Measurements from ENCODE around the gene SYT1.

SYT1 gene

DNA sequence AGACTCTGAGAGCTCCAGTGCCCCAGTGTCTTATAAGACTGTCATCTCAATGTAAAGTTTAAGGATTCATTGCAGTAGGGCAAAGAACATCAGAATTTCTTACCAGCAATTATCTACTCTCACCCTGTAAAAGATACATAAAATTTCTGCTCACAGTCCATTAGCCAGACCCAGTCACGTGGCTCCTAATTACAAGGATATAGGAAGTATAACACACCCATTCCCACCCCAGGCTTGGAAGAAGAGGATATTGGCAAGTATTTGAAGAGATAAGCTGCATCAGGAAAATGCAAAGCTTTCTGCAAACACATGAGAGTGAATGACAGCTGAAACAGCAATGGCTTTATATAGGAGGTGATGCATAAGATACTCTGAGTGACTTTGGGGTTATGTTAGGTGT lies 14.3 kb downstream of the SYT1 start:
- Mint-ChIP-seq H3K27ac (no peak overlapping the region), H3K36me3 (ENCODE audit: low read depth) (no peaks in the 10 kb centered on the region), H3K4me1 (ENCODE audit: low read depth) (no peaks in the 10 kb centered on the region), H3K4me3 (no peak overlapping the region), H3K9me3 (peaks cover 2% of the 10 kb centered on the region), H3K27me3 (no peaks in the 10 kb centered on the region)
- DNase-seq, result no peak

DNA sequence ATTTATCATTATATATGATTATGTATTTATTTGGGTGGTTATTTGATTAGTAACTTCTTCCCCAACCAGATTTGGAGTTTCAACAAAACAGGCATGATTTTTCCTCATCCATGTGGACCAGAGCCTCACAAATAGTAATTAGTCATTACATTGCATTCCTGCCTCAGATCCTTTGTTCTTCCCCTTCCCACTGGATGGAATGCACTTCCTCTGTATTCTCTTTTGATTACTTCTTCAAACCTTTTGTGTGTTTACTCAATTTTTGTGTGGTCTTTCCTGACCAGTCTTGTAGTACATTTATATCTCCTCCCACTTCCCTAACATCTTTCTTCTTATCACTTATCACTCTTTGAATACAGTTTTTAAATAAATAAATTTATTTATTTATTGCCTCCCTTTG lies 15.5 kb downstream of the SYT1 start:
- H3K9me3 Mint-ChIP-seq, result peaks cover 2% of the 10 kb centered on the region
- H3K36me3 Mint-ChIP-seq (ENCODE audit: low read depth), result no peaks in the 10 kb centered on the region
- H3K4me3 Mint-ChIP-seq, result no peak overlapping the region
- no peak overlapping the region for H3K27ac Mint-ChIP-seq
- no peaks in the 10 kb centered on the region for H3K27me3 Mint-ChIP-seq
- no peak for DNase-seq
- H3K4me1 Mint-ChIP-seq (ENCODE audit: low read depth), result no peaks in the 10 kb centered on the region

DNA sequence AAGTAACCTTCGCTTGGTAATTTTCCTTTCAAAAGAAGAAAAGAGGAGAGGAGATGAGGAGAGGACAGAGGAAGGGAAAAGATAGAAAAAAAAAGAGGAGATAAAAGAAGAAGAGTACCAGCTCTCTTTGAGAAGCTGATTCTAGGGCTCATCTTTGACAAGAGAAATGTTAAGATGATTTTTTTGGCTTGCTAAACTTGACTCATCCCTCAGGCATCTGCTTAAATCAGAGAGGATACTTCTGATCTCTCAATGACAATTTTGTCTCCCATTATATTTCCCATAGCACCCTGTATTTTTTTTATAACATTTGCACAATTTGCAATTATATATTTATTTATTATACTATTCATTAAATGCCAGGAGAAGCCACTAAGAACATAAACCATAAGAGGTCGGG lies 17.1 kb downstream of the SYT1 start:
- Mint-ChIP-seq H3K4me1 (ENCODE audit: low read depth) (no peaks in the 10 kb centered on the region), H3K27me3 (no peaks in the 10 kb centered on the region), H3K9me3 (peaks cover 2% of the 10 kb centered on the region), H3K36me3 (ENCODE audit: low read depth) (no peaks in the 10 kb centered on the region), H3K27ac (no peak overlapping the region), H3K4me3 (no peak overlapping the region)
- DNase-seq, result no peak

DNA sequence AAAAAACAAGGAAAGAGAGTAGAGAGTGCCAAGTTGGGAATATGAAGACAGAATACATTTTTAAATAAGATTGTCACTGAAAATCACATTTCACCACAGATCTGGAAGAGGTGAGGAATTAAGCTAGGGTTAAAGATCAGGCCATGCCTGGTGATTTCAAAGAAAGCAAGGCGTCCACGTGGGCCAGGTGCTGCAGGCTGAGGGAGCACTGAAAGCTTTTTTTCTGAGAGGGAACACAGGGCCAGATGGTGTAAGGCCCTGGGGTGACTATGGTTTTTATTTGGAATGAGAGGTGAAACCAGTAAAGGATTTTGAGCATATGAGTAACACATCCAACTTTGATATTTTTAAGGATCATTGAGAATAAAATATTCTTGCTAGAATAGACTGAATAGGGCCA lies 20.9 kb downstream of the SYT1 start:
- no peaks in the 10 kb centered on the region for H3K27me3 Mint-ChIP-seq
- H3K4me3 Mint-ChIP-seq, result no peak overlapping the region
- H3K27ac Mint-ChIP-seq, result no peak overlapping the region
- no peak for DNase-seq
- no peaks in the 10 kb centered on the region for H3K4me1 Mint-ChIP-seq (ENCODE audit: low read depth)
- no peaks in the 10 kb centered on the region for H3K9me3 Mint-ChIP-seq
- no peaks in the 10 kb centered on the region for H3K36me3 Mint-ChIP-seq (ENCODE audit: low read depth)

DNA sequence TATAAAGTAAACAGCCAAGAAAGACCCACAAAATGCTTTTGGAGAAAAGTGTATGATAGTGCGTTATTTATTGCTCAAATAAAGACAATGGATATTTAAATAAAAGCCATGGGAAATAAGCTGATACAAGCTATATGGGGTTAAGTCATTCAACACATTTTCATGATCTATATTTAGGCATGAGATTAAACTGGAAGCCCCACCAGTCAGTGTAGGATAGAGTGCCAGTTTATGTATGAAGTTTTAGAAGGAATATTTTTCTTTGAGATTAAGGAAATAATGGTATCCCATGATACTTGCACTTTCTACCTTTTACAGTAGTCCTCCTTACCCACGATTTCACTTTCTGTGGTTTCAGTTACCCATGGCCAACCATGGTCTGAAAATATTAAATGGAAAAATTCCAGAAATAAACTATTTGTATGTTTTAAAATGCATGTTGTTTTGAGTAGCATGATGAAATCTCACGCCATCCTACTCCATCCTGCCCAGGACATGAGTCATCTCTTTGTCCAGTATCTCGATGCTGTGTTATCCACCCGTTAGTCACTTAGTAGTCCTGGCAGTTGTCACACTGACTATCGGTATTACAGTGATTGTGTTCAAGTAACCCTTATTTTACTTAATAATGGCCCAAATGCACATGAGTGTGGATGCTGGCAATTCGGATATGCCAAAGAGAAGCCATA lies 22.3 kb downstream of the SYT1 start:
- H3K4me3 Mint-ChIP-seq, result no peak overlapping the region
- H3K27me3 Mint-ChIP-seq, result no peaks in the 10 kb centered on the region
- H3K9me3 Mint-ChIP-seq, result no peaks in the 10 kb centered on the region
- no peak overlapping the region for H3K27ac Mint-ChIP-seq
- H3K36me3 Mint-ChIP-seq (ENCODE audit: low read depth), result no peaks in the 10 kb centered on the region
- H3K4me1 Mint-ChIP-seq (ENCODE audit: low read depth), result no peaks in the 10 kb centered on the region
- no peak for DNase-seq

DNA sequence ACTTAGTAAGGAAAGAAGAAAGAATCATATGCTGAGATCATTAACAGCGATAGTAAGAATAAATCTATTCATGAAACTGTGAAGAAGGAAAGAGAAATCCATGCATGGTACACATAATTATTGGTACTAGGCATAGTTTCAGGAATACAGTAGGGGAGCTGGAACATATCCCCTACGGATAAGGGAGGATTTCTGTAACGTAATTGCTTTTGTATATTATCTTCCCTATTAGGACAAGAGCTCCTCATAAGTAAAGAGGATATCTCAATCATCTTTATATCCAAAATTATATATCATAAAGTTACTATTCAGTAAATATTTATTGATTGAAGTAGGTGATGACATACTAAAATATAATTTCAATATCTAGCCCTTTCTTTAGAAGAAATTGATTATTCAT lies 22.9 kb downstream of the SYT1 start:
- H3K27me3 Mint-ChIP-seq, result no peaks in the 10 kb centered on the region

DNA sequence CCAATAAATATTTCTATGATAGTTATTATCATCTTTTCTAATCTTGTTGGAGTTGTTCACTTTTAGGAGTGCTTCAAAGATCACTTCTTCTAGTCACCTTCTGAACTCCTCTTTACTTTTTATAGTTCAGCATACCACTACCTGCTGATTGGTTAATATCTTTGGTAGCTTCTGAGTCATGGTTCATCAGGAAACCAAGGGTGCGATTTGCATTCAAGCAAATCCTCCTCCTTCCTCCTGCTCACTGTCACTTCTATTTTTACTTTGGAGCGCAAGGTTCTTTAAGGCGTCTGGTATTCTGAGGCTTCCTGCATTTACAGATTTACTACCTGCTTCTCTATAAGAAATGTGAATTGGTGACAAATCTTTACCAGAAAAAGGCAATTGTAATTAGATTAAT lies 24.0 kb downstream of the SYT1 start:
- no peak for DNase-seq
- no peak overlapping the region for H3K27ac Mint-ChIP-seq
- H3K4me1 Mint-ChIP-seq (ENCODE audit: low read depth), result no peaks in the 10 kb centered on the region
- H3K27me3 Mint-ChIP-seq, result no peaks in the 10 kb centered on the region
- no peaks in the 10 kb centered on the region for H3K36me3 Mint-ChIP-seq (ENCODE audit: low read depth)
- H3K4me3 Mint-ChIP-seq, result no peak overlapping the region
- peaks cover 4% of the 10 kb centered on the region for H3K9me3 Mint-ChIP-seq

More for the DNA sequence above, 22.9 kb downstream of the SYT1 start:
- Mint-ChIP-seq H3K9me3 (no peaks in the 10 kb centered on the region), H3K36me3 (ENCODE audit: low read depth) (no peaks in the 10 kb centered on the region), H3K27ac (no peak overlapping the region), H3K4me1 (ENCODE audit: low read depth) (no peaks in the 10 kb centered on the region), H3K4me3 (no peak overlapping the region)
- DNase-seq, result no peak

DNA sequence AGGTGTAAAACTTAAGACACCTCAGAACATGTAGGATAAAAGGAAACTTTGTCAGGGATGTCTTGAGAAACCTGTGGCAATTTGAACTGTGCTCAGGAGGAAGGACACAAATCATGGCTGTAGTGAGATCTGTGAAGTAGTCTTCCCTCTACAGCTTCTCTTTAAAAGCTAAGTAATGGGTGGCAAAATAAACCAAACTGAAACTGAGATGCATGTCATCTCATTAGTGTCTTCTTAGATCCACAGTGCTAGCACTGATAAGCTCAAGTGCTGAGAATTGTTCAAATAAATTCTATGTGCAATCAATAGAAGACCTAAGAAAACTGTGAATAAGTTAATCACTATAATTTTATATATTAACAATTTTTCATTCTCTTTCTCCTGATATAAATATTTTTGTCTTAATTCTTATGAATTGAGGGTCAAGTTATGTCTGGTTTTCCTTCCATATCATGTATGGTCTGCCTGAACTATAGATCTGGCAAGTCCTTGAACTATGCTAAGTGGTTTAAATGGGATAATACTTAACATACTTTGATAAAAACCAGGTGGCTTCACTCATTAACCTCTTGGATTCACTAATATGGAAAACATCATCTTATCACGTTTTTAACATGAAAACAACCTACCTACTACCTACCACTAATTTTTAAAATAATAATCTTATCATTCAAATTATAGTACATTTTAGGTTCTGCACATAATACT lies 27.2 kb downstream of the SYT1 start:
- H3K27me3 Mint-ChIP-seq, result no peaks in the 10 kb centered on the region

DNA sequence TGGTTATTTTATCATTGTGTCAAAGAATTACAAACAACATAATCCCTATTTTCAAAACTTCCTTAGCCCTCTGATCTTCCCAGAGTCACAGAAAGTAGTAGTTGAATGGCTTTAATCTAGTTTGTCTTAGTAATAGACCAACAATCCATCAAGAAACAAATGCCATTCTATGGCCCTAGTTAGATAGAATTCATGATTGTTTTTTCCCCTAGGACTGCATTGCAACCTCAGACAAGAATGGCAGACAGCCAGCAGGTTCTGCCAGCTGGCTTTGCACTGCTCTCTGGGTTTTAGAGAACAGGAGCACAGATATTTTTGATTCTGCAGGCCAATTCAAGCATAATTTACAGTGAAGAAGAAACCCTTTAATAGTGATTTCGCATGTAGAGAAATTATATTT lies 33.8 kb downstream of the SYT1 start:
- Mint-ChIP-seq H3K36me3 (ENCODE audit: low read depth) (no peaks in the 10 kb centered on the region), H3K4me1 (ENCODE audit: low read depth) (no peaks in the 10 kb centered on the region), H3K27me3 (no peaks in the 10 kb centered on the region), H3K9me3 (peaks cover 5% of the 10 kb centered on the region), H3K27ac (no peak overlapping the region), H3K4me3 (no peak overlapping the region)
- no peak for DNase-seq

More for the DNA sequence above, 27.2 kb downstream of the SYT1 start:
- Mint-ChIP-seq H3K9me3 (peaks cover 4% of the 10 kb centered on the region), H3K36me3 (ENCODE audit: low read depth) (no peaks in the 10 kb centered on the region), H3K4me3 (no peak overlapping the region), H3K27ac (no peak overlapping the region), H3K4me1 (ENCODE audit: low read depth) (no peaks in the 10 kb centered on the region)
- no peak for DNase-seq

DNA sequence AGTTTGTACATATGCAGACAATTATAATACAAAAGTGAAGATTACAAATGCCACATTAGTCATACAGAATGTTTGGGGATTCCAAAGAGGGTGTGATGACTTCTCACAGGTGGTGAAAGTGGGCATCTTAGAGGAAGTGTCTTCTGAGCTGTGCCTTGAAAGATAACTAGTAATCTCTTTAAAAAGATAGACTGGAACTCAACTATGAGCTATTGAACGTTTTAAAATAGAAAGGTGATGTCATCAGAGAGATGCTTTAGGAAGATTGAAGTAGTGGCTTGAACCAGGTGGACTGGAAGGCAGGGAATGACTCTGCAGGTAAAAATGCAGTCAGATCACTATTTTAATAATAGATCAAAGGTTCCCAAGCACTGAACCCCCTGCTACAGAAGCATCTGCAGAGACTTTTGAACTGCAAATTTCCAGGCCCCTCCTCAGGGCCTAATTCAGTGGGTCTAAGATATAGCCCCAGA lies 50.3 kb downstream of the SYT1 start:
- Mint-ChIP-seq H3K4me3 (no peak overlapping the region), H3K36me3 (ENCODE audit: low read depth) (no peaks in the 10 kb centered on the region), H3K4me1 (ENCODE audit: low read depth) (no peaks in the 10 kb centered on the region), H3K9me3 (peaks cover 12% of the 10 kb centered on the region), H3K27ac (no peak overlapping the region), H3K27me3 (no peaks in the 10 kb centered on the region)
- DNase-seq, result no peak

DNA sequence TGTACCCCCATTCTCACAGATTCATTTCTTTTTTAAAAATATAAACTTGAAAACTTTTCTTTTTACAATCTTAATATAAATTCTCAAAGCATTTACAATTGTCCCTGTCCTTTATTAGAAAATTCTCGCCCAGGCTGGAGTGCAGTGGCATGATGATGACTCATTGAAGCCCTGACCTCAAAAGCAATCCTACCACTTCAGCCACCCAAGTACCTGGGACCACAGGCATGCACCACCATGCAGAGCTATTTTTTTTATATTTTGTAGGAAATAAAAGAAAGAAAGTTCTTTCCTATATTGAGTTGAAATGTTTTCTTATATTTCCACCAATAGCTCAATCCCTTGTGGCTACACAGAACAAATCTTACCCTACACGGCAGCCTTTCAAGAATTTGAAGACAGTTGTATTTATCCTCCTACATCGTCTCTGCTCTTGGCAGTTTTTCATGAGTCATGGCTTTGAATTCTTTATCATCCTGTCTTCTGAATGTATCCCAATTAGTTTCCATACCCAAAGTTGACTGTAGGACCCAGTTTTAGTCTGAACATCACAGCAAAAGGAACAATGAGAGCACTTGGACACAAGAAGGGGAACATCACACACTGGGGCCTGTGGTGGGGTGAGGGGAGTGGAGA lies 52.4 kb downstream of the SYT1 start:
- Mint-ChIP-seq H3K4me1 (ENCODE audit: low read depth) (no peaks in the 10 kb centered on the region), H3K9me3 (peaks cover 4% of the 10 kb centered on the region), H3K27me3 (no peaks in the 10 kb centered on the region), H3K4me3 (no peak overlapping the region), H3K27ac (no peak overlapping the region), H3K36me3 (ENCODE audit: low read depth) (no peaks in the 10 kb centered on the region)
- DNase-seq, result no peak

DNA sequence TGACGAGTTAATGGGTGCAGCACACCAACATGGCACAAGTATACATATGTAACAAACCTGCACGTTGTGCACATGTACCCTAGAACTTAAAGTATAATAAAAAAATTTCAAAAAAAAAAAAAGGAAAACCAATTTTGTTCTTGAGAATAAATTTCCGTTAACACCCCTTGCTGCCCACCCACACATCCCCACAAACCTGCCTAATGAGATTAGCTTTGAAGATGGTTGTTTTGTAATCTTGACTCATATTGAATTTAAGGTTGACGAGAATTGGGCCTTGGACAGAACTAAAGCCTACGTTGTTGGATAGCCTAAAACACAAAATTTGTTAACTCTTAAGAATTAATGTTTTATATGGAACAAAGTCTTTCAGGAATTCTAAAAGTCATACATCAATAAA lies 52.9 kb downstream of the SYT1 start:
- H3K27me3 Mint-ChIP-seq, result no peaks in the 10 kb centered on the region
- H3K4me3 Mint-ChIP-seq, result no peak overlapping the region
- no peak for DNase-seq
- H3K4me1 Mint-ChIP-seq (ENCODE audit: low read depth), result no peaks in the 10 kb centered on the region
- H3K36me3 Mint-ChIP-seq (ENCODE audit: low read depth), result no peaks in the 10 kb centered on the region
- H3K9me3 Mint-ChIP-seq, result no peaks in the 10 kb centered on the region
- H3K27ac Mint-ChIP-seq, result no peak overlapping the region

DNA sequence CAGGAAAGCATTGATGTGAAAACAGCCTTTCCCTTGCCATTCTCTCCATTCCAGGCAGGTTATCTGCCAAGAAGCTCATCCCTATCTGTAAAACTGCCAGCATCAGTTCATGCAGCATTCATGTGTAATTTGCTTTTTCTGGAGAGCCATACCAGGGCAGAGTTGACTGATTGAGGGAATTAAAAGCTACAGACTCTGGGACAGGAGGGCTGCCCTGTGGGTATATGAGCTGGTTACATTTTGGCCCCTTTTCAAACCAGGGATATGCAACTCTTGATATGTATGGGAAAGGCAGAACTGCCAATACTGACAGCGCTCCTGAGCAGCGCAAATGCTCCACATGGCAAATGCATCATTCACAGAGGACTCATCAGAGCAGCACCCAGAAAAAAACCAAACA lies 53.7 kb downstream of the SYT1 start:
- Mint-ChIP-seq H3K4me3 (no peak overlapping the region), H3K4me1 (ENCODE audit: low read depth) (no peaks in the 10 kb centered on the region), H3K27ac (no peak overlapping the region), H3K9me3 (no peaks in the 10 kb centered on the region), H3K27me3 (no peaks in the 10 kb centered on the region), H3K36me3 (ENCODE audit: low read depth) (no peaks in the 10 kb centered on the region)
- DNase-seq, result no peak

DNA sequence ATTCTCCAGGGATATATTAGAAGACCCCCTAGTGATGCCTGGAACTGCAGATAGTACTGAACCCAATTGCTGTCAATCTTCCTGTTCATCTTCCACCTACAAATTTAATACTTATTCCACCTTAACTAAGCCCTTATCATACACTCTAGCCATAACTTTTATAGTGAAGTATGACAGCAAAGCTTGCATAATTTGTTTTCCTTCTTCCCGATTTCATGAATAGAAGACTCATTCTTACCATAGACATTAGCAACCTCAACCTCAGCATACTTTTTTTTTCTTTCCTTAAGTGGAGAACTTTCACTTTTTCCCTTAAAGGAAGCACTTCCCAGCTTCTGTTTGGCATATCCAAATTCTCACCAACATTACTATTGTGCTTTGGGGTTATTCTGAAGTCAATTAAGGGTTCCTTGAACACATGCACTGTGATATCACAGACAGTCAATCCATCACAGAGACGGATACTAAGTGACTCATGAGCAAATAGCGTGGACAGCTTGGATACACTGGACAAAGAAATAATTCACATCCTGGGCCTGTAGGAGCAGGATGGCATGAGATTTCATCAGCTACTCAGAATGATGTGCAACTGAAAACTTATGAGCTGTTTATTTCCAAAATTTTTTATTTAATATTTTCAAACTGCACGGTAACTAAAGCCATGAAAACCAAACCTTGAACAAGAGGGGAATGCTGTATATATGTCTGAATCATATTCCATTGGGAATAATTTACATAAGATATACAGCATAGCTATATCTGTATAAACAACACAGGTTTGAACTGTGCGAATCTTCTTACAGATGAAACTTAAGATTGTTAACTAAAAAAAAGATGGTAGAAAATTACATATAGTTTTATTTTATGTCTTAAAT lies 63.9 kb downstream of the SYT1 start:
- H3K27me3 Mint-ChIP-seq, result no peaks in the 10 kb centered on the region
- no peaks in the 10 kb centered on the region for H3K4me1 Mint-ChIP-seq (ENCODE audit: low read depth)
- H3K36me3 Mint-ChIP-seq (ENCODE audit: low read depth), result no peaks in the 10 kb centered on the region
- no peak overlapping the region for H3K27ac Mint-ChIP-seq
- H3K9me3 Mint-ChIP-seq, result peaks cover 6% of the 10 kb centered on the region
- no peak for DNase-seq
- no peak overlapping the region for H3K4me3 Mint-ChIP-seq
